Omental fat pad (tissue), 4 donors: Measurements from ENCODE around the gene CEP152. TPM values are rescaled to one million over a fixed set of nuclear protein-coding genes. Genes with fewer than 3 reads are reported as not detected.

Experiments
- ATAC-seq: fragments of 150-250 bp; one replicate; pipeline ENCODE4 v1.9.1; 2016; ENCODE audit warnings: mild to moderate bottlenecking, moderate library complexity; ENCODE audit not compliant: low FRiP score
- DNase-seq: peaks from one replicate; pipeline ENCODE4 v3.0.0-alpha.2; 2019; ENCODE audit warnings: low spot score
- CTCF ChIP-seq, 3 donors: fragments of 450-650 bp; IDR thresholded peaks; one replicate each; pipeline ENCODE4 v1.5.1; 2016 to 2017; ENCODE audit warnings: antibody characterized with exemption in 3 of 3, mild to moderate bottlenecking in 3 of 3, moderate library complexity in 2 of 3
- total RNA-seq, 4 donors: library from RNA; depleted of rRNA; stranded (reverse); fragments of >200 nt; gene quantifications; one replicate each; pipeline ENCODE4 v1.1.0, GENCODE V29; 2016

Gene CEP152
- total RNA-seq, 4 donors from 2014 or later, result 2.6 to 10.4 (median 5.1) TPM

GRCh38 chr15:48828906-48829305 is 18.0 kb upstream of the CEP152 start:
- DNase-seq, result no peak
- no peak for ATAC-seq

GRCh38 chr15:48828471-48828870 is 17.6 kb upstream of the CEP152 start:
- TF ChIP-seq CTCF (IDR thresholded peaks at IDR 0.05), result no peak
- no peak for ATAC-seq
- no peak for DNase-seq

More at GRCh38 chr15:48828906-48829305, 18.0 kb upstream of the CEP152 start:
- no peak for TF ChIP-seq CTCF (IDR thresholded peaks at IDR 0.05)

- ATAC-seq (no peak), DNase-seq (no peak)
- TF ChIP-seq CTCF (IDR thresholded peaks at IDR 0.05), result no peak
These were observed 14.2 kb upstream of the CEP152 start for GRCh38 chr15:48825075-48825474.

- ATAC-seq, result no peak
- TF ChIP-seq CTCF (IDR thresholded peaks at IDR 0.05), result no peak
- no peak for DNase-seq
These were observed 12.8 kb upstream of the CEP152 start for GRCh38 chr15:48823706-48824105.

- no peak for TF ChIP-seq CTCF (IDR thresholded peaks at IDR 0.05)
- DNase-seq (no peak), ATAC-seq (no peak)
These were observed 12.4 kb upstream of the CEP152 start for GRCh38 chr15:48823237-48823636.

GRCh38 chr15:48814286-48814685 is 3.4 kb upstream of the CEP152 start:
- TF ChIP-seq CTCF (IDR thresholded peaks at IDR 0.05), result no peak
- DNase-seq (no peak), ATAC-seq (no peak)

- no peak for DNase-seq
- no peak for TF ChIP-seq CTCF (IDR thresholded peaks at IDR 0.05)
- ATAC-seq, result no peak
These were observed 573 bp upstream of the CEP152 start for GRCh38 chr15:48811325-48811958.
